HG03135 (cell line): ENCODE data around the gene GRAMD1B.

ENCODE experiments used
- ATAC-seq: cut with Tn5 transposase; IDR thresholded peaks from one replicate; pipeline ENCODE4 v1.9.1; 2021; ENCODE audit warnings: mild to moderate bottlenecking, moderate library complexity; ENCODE audit not compliant: unreplicated experiment

The GRAMD1B gene

DNA sequence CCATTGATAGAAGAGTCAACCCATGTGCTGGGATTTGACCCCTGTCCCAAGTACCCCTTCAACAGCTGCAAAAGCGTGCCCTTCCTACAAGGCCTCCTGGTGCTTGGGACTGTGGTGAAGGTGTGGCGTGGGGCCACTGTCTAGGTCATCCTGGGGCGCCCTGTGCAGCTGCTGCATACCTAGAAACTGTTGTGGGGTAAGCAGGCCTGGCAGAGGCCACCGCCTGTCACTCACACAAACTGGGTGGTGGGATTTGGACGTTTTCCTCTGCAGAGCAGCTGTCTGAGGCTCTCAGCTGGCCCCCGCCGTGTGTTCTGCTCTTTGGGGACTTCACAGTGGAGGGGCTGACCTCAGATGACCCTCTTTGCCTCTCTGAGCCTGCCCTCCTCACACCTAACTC lies 154.7 kb downstream of the GRAMD1B start:
- ATAC-seq = no peak

DNA sequence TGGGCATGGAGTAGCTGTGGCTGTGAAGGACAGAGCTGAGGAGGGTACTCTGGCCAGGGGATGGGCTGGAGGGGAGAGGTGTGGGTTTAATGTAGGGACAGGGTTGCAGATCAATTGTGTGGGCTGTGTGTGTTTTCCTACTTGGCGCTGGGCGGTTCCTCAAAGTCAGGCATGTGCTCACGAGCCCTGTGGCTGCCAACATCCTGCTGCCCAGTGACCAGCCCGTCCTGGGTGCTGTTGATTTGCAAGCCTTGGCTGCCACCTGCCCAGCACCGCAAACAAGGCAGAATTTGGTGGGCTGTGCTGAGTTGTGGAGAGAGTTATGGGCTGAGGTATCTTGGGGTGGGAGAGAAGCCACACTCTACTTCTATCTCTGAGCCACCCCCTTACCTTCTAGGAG lies 155.1 kb downstream of the GRAMD1B start:
- no peak for ATAC-seq

DNA sequence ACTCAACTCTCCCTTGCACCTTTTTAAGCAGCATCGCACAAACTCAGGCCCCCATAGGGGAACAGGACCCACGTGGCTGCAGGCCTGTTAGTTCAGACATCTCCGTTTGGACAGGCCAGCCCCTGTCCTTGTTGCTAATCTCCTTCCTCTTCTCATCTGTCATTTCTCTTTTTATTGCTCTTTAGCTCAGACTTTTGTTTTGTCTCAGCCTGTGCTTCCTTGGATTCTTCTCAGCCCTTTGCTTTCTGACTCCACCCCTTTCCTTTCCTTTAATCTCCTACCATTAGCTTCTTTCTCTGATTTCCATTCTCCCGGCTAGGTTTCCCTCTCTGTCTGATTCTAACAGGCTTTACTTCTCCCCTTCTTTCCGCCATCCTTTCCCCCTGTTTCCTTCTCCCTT lies 155.6 kb downstream of the GRAMD1B start:
- no peak for ATAC-seq

GRCh38 chr11:123586568-123586967 lies 156.5 kb downstream of the GRAMD1B start:
- no peak for ATAC-seq

DNA sequence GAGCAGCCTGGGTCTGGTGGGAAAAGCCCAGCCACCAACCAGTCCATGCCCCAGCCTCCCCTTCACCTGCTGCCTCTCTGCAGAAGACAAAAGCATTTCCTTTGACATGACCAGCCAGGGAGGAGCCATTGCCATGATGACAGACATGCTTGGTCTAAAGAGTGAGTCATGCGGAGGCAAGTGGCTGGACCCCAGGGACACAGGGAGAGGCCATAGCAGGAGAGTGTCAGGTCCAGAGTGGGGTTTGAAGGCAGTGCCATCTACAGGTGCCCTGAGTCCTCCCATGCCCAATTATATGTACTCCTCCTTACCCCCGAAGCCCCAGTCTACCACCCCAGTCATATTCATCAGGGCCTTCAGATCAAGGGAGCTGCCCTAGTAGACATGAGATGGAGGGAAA lies 157.0 kb downstream of the GRAMD1B start:
- ATAC-seq = no peak

- ATAC-seq = no peak
Measured at GRCh38 chr11:123587559-123587958, 157.5 kb downstream of the GRAMD1B start.

- ATAC-seq = no peak
Measured at GRCh38 chr11:123588117-123588863, 158.2 kb downstream of the GRAMD1B start.

DNA sequence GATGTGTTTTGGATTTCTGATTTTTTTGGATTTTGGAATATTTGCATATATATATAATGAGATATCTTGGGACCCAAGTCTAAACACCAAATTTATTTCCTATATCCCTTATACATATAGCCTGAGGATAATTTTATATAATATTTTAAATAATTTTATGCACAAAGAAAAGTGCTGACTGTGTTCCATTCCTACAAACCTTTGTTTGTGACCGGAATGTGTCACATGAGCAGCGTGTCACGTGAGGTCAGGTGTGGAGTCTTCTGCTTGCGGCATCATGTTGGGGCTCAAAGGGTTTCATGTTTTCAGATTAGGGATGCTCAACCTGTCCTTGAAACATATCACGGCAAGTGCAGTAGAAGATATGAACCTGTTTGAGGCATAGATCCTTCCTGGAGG lies 158.8 kb downstream of the GRAMD1B start:
- ATAC-seq = no peak

DNA sequence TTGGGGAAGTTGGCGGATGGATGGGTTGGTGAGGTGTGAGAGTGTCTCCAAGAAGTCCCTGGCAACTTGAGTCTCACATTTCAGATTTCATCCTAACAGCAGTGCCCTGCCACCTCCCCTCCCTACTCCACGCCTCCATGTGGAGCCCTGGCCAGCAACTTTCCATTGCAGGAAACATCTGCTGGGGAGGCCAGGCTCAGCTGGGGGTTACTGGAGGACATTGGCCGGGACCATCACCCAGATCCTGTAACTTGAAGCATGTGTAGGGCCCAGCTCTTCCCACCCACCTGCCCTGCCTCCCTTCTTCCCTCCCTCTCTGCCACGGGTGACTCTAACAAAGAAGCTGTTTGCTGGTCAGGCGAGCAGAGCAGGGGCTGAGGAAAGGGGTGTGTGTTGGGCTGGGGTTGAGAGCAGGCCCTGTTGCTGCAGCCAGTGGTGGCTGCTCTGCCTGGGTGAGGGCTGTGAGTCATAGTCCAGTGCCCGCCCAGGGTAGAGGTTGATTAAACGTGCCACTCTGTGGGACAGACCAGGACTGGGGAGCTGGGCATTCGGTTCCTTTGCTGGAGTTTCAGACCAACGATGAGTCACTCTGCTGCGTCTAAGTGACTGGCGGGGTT lies 160.3 kb downstream of the GRAMD1B start:
- ATAC-seq = no peak

- ATAC-seq = no peak
Measured at GRCh38 chr11:123593570-123593969, 163.5 kb downstream of the GRAMD1B start.

DNA sequence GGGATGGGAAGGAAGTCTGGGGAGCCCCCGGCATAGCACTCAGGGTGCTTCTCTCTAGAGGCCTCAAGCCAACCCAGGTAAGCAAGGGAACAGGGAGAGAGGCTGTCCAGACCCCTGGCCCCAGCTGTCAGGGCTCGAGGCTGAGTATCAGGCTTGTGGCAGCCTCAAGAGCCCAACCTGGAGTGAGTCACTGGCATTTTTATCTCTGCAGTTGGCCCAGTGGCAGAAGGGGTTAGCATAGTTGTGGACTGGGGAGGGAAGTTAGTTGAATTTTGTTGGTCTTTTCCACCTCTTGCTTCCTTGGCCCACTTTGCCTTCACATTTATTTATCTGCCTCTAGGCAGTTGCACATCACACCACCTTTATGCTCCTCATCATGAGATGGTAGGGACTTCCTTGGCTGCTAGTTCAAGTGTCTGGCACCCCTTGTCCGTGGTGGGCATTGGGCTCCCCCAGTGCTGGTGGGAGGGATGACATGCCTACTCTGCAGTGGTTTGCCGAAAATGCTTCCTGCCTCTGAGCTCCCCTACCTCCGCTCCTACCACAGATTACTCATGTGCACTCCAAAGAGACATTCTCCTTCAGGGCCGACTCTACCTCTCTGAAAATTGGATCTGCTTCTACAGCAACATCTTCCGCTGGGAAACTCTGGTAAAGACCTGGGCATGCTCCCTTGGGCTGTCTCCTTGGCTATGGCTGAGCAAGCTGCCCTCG lies 164.3 kb downstream of the GRAMD1B start:
- no peak for ATAC-seq

DNA sequence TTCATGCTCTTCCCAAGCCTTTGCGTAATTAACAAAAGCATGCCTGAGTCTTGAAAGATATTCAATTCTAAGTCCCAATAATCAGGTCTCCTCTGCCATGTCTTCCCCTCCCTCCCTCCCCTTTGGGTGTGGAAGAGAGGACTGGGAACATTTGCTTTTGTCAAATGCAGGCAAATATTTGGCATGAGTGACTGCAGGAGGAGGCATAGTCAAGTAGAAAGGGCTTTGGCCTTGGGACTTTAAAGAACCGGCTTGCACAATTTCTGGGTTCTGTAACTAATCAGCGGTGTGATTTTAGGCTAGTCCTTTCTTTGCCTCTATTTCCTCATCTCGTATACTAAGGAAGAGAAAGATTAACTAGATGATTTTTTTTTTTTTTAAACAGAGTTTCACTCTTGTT lies 164.9 kb downstream of the GRAMD1B start:
- ATAC-seq = no peak

DNA sequence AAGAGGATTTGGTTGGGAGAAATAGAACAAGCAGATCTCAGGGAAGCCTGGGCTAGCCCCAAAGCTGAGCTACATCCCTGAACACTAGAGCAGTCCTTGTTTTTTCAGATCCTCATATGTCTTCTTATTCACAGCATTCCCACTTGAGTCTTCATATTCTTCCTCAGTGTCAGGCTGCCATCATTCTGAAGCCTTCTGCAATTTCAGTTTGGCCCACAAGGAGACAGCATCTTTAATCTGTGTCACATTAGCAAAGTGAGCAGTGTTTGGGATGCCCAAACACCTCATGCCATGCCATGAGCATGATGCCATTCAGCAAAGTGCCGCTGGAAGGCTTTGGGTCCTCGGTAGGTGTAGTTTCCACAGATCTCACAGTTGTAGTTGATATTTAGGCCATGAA lies 167.8 kb downstream of the GRAMD1B start:
- no peak for ATAC-seq

DNA sequence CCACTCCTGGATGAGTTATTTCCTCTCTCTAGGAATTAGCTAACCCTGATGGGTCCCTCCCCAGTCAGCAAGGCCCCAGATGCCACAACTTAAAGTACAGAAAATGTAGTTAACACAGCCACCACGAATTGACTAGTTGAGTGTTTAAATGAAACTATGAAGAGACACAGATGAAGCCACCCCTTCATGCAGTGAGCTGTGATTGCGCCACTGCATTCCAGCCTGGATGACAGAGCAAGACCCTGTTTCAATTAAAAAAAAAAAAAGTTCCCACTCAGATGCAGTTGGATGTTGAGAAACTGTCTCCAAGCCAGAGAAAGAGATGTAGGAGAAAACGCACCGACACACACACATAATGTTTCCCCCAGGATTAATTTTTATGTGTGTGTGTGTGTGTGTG lies 171.1 kb downstream of the GRAMD1B start:
- no peak for ATAC-seq

- no peak for ATAC-seq
Measured at GRCh38 chr11:123601743-123602142, 171.7 kb downstream of the GRAMD1B start.

- ATAC-seq = no peak
Measured at GRCh38 chr11:123603666-123604065, 173.6 kb downstream of the GRAMD1B start.

- ATAC-seq = no peak
Measured at GRCh38 chr11:123607781-123608180, 177.7 kb downstream of the GRAMD1B start.

DNA sequence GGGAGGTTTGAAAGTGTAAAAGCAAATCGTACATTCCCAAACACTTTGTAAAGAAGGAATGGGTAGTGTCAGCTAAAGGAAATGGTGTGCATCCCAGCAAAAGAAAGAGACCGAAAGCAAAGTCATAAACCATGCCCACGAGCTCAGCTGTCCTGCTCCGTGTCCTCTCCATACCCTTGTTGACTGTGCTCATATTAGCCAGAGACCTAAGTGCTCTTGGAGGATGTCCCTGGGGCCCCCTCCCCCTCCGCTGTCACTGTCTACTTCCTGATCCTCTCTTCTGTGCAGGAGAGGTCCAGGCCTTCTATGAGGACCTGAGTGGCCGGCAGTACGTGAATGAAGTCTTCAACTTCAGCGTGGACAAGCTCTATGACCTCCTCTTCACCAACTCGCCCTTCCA lies 178.3 kb downstream of the GRAMD1B start:
- no peak for ATAC-seq

- no peak for ATAC-seq
Measured at GRCh38 chr11:123608945-123609344, 178.9 kb downstream of the GRAMD1B start.

- ATAC-seq = no peak
Measured at GRCh38 chr11:123611698-123612097, 181.6 kb downstream of the GRAMD1B start.

GRCh38 chr11:123616505-123617198 lies 186.6 kb downstream of the GRAMD1B start:
- ATAC-seq = no peak

DNA sequence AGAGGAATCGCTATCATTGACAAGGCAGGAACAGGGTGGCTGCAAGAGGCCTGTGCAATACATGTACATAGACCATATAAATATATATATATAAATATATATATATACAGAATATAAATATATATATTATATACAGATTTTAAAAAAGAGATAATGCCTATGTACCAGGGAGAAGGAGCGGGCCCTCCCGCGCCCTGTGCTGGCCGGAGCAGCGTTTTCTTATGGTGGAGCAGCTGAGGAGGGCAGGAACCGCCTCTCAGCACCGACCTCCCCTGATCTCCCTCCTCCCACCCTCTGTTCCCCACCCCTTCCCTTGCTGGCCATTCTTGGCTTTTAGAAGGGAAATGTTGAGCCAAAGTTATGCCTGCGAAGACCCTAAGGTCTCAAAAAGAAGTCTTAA lies 192.5 kb downstream of the GRAMD1B start:
- ATAC-seq = no peak
